Mucosa of gallbladder (tissue), 1 donor: ENCODE measurements around the gene KLHL12. TPM values are rescaled to one million over a fixed set of nuclear protein-coding genes. Genes with fewer than 3 reads are reported as not detected.

Experiments used
- total RNA-seq: library from RNA; stranded (reverse); gene quantifications from one replicate; pipeline ENCODE4 v1.2.1, GENCODE V29; 2021
- donor health status: DM: no; HTN: no; CAD: no.

The KLHL12 gene
- total RNA-seq, 1 donor from 2014 or later: 26.8 TPM

Other genes with a start within 250 kb of the KLHL12 start
- gene SYT2, start 216.8 kb downstream of the KLHL12 start, total RNA-seq: 0.72 TPM
- 75.0 TPM for gene KDM5B, start 118.8 kb downstream of the KLHL12 start, total RNA-seq
- gene PCAT6, start 116.3 kb downstream of the KLHL12 start, total RNA-seq: 2.3 TPM
- 11.0 TPM for gene RABIF, start 38.1 kb downstream of the KLHL12 start, total RNA-seq
- gene ADIPOR1, start 31.1 kb upstream of the KLHL12 start, total RNA-seq: 80.4 TPM
- gene CYB5R1, start 40.0 kb upstream of the KLHL12 start, total RNA-seq: 78.3 TPM
- gene TMEM183A, start 80.1 kb upstream of the KLHL12 start, total RNA-seq: 46.3 TPM
- 7.0 TPM for gene PPFIA4, start 99.3 kb upstream of the KLHL12 start, total RNA-seq
- not detected for gene MYOG, start 158.8 kb upstream of the KLHL12 start, total RNA-seq
- gene ADORA1, start 200.5 kb upstream of the KLHL12 start, total RNA-seq: 7.3 TPM
- not detected for gene MYBPH, start 248.6 kb upstream of the KLHL12 start, total RNA-seq